Activated CD4-positive, alpha-beta T cell treated with anti-CD3 and anti-CD28 coated beads for 36 hours (primary cell): ENCODE data around the gene TNFAIP6. TPM values are rescaled to one million over a fixed set of nuclear protein-coding genes. Genes with fewer than 3 reads are reported as not detected.
"Not testable (repeated sequence)": the region's sequence is repeated elsewhere in the genome, so short reads cannot be mapped to it uniquely, and the experiment has no call there.

Experiments used
- ATAC-seq: fragments of 200-7000 bp; cut with Tn5 transposase; one replicate; pipeline ENCODE4 v1.10.0; 2021; ENCODE audit warnings: mild to moderate bottlenecking, moderate library complexity
- CTCF ChIA-PET: fragments of 350-600 bp; sonication (Branson Sonifier 250); formaldehyde crosslinking; loops from one replicate; lab custom pipeline; 2021; ENCODE audit warnings: antibody characterized with exemption; lab: Charles Lee
- POLR2A ChIA-PET: fragments of 350-600 bp; sonication (Branson Sonifier 250); formaldehyde crosslinking; loops from one replicate; lab custom pipeline; 2021; ENCODE audit warnings: antibody characterized with exemption, inconsistent platforms; lab: Charles Lee
- DNase-seq: peaks from one replicate; pipeline ENCODE4 v3.0.0-alpha.2; 2020
- H3K27ac Mint-ChIP-seq: one replicate; pipeline ENCODE4 v1.8.0; 2021; ENCODE audit warnings: mixed read lengths
- H3K27me3 Mint-ChIP-seq: one replicate; pipeline ENCODE4 v1.8.0; 2021; ENCODE audit warnings: mixed read lengths
- H3K36me3 Mint-ChIP-seq: one replicate; pipeline ENCODE4 v1.8.0; 2021; ENCODE audit warnings: low read depth, mixed read lengths
- H3K4me1 Mint-ChIP-seq: one replicate; pipeline ENCODE4 v1.8.0; 2021; ENCODE audit warnings: mixed read lengths
- H3K4me3 Mint-ChIP-seq: one replicate; pipeline ENCODE4 v1.8.0; 2021; ENCODE audit warnings: mild to moderate bottlenecking, moderate library complexity, mixed read lengths
- H3K9me3 Mint-ChIP-seq: one replicate; pipeline ENCODE4 v1.8.0; 2021; ENCODE audit warnings: low read depth, mixed read lengths
- intact Hi-C, 2 experiments: fragments of 100-400 bp; cut with DNase I in 1 of 2; cut with micrococcal nuclease in 1 of 2; formaldehyde crosslinking; loops; one replicate each; pipeline versions ENCODE4 v1.14.2 to v1.15.1; 2022 to 2024; cut with DNase I, micrococcal nuclease
- total RNA-seq, 2 experiments: library from RNA; stranded (reverse); gene quantifications; one replicate each; pipeline ENCODE4 v1.2.3, GENCODE V29; 2021

Gene TNFAIP6
- not detected for total RNA-seq

DNA sequence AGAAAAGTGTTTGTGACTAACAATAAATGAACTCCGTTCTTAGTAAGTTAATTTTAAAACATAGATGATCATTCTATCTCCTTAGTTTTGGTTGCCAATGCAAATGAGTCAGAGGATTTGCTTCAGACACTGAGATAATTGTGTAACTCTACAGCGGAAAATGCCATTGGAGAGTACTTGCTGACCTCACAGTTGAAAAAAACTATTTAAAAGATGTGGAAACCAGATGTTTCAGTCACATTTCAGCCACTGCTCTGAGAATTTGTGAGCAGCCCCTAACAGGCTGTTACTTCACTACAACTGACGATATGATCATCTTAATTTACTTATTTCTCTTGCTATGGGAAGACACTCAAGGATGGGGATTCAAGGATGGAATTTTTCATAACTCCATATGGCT is at the start of gene TNFAIP6:
Gene TNFAIP6 (plus strand): TSS at position 234 of the 400 bp plus-strand sequence. CDS start 75 bp downstream, at position 309.
- intact Hi-C loops = no loop called here
- ChIA-PET POLR2A (no interaction called here), CTCF (interaction anchor here (0.6 kb wide), 1 partner anchor 623 kb away, joined by 3 read pairs; no protein-coding TSS in a partner anchor)
- H3K27me3 Mint-ChIP-seq = no peaks in the 10 kb centered on the region
- DNase-seq (no peak), ATAC-seq (no peak)
- no peaks in the 10 kb centered on the region for H3K4me1 Mint-ChIP-seq
- H3K27ac Mint-ChIP-seq = no peak within 1 kb of the TSS
- H3K4me3 Mint-ChIP-seq = no peak within 1 kb of the TSS
- no peaks in the 10 kb centered on the region for H3K9me3 Mint-ChIP-seq
- H3K36me3 Mint-ChIP-seq = no peaks in the 10 kb centered on the region

- H3K4me3 Mint-ChIP-seq, DNase-seq, H3K27me3 Mint-ChIP-seq, ATAC-seq, POLR2A ChIA-PET, H3K27ac Mint-ChIP-seq, H3K36me3 Mint-ChIP-seq, H3K9me3 Mint-ChIP-seq, intact Hi-C loops, CTCF ChIA-PET, H3K4me1 Mint-ChIP-seq: not testable (repeated sequence)
Measured at GRCh38 chr2:151310313-151310712, 47.1 kb upstream of the TNFAIP6 start.

DNA sequence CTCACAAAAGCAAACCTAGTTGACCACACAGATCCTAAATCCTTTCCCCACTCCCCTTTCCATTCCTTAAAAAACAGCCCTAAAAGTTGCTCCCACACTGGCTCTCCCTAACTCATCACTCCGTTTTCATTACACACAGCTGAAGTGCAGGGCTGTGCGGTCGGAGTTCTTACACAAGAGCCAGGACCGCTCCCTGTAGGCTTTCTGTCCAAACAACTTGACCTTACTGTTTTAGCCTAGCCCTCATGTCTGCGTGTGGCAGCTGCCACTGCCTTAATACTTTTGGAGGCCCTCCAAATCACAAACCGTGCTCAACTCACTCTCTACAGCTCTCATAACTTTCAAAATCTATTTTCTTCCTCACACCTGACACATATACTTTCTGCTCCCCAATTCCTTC is 45.0 kb upstream of the TNFAIP6 start:
- H3K36me3 Mint-ChIP-seq, POLR2A ChIA-PET, ATAC-seq, DNase-seq, H3K4me3 Mint-ChIP-seq, H3K4me1 Mint-ChIP-seq, H3K27me3 Mint-ChIP-seq, intact Hi-C loops, H3K27ac Mint-ChIP-seq, H3K9me3 Mint-ChIP-seq, CTCF ChIA-PET: not testable (repeated sequence)

- no peak overlapping the region for H3K4me3 Mint-ChIP-seq
- ChIA-PET POLR2A (no interaction called here), CTCF (no interaction called here)
- no peaks in the 10 kb centered on the region for H3K27me3 Mint-ChIP-seq
- no peaks in the 10 kb centered on the region for H3K36me3 Mint-ChIP-seq
- ATAC-seq = no peak
- H3K27ac Mint-ChIP-seq = no peak overlapping the region
- H3K4me1 Mint-ChIP-seq = peaks cover 11% of the 10 kb centered on the region
- DNase-seq = no peak
- intact Hi-C loops = no loop called here
- no peaks in the 10 kb centered on the region for H3K9me3 Mint-ChIP-seq
Measured at GRCh38 chr2:151315381-151315903, 42.0 kb upstream of the TNFAIP6 start.

- H3K36me3 Mint-ChIP-seq = no peaks in the 10 kb centered on the region
- peaks cover under 1% of the 10 kb centered on the region for H3K27me3 Mint-ChIP-seq
- ChIA-PET POLR2A (no interaction called here), CTCF (no interaction called here)
- no peaks in the 10 kb centered on the region for H3K9me3 Mint-ChIP-seq
- no peak for DNase-seq
- H3K4me1 Mint-ChIP-seq = no peaks in the 10 kb centered on the region
- intact Hi-C loops = no loop called here
- H3K27ac Mint-ChIP-seq = no peak overlapping the region
- no peak for ATAC-seq
- H3K4me3 Mint-ChIP-seq = no peak overlapping the region
Measured at GRCh38 chr2:151325581-151326095, 31.8 kb upstream of the TNFAIP6 start.

- POLR2A ChIA-PET = no interaction called here
- no peak overlapping the region for H3K27ac Mint-ChIP-seq
- CTCF ChIA-PET = no interaction called here
- peaks cover 3% of the 10 kb centered on the region for H3K27me3 Mint-ChIP-seq
- H3K4me1 Mint-ChIP-seq = no peaks in the 10 kb centered on the region
- H3K9me3 Mint-ChIP-seq = no peaks in the 10 kb centered on the region
- intact Hi-C loops = no loop called here
- H3K36me3 Mint-ChIP-seq = no peaks in the 10 kb centered on the region
- H3K4me3 Mint-ChIP-seq = no peak overlapping the region
- no peak for DNase-seq
- ATAC-seq = no peak
Measured at GRCh38 chr2:151326554-151326953, 30.8 kb upstream of the TNFAIP6 start.

GRCh38 chr2:151329998-151330397 is 27.4 kb upstream of the TNFAIP6 start:
- no peaks in the 10 kb centered on the region for H3K36me3 Mint-ChIP-seq
- H3K4me1 Mint-ChIP-seq = no peaks in the 10 kb centered on the region
- no peak overlapping the region for H3K4me3 Mint-ChIP-seq
- DNase-seq = no peak
- ATAC-seq = no peak
- intact Hi-C loops = no loop called here
- CTCF ChIA-PET = interaction anchor here (0.6 kb wide), 2 partner anchors 474 to 914 kb away, joined by 3 read pairs; no protein-coding TSS in a partner anchor
- POLR2A ChIA-PET = no interaction called here
- H3K9me3 Mint-ChIP-seq = no peaks in the 10 kb centered on the region
- H3K27ac Mint-ChIP-seq = no peak overlapping the region
- peaks cover 4% of the 10 kb centered on the region for H3K27me3 Mint-ChIP-seq

DNA sequence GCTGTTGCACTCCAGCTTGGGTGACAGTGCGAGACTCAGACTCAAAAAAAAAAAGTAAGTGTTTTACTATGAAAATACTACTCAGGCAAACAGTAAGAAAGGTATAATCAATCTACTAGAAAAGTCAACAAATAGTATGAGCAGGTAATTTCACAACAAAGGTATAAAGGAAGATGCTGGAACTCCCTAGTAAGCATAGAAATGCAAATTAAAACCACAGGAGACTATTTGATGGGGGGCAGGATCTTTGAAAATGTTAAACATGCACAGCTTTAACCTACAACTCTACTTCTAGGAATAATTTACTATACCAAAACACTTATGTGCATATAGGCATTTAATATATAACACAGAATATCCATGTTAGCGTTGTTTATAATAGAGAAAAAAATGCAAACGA is 24.3 kb upstream of the TNFAIP6 start:
- CTCF ChIA-PET = no interaction called here
- Mint-ChIP-seq H3K9me3 (no peaks in the 10 kb centered on the region), H3K36me3 (no peaks in the 10 kb centered on the region), H3K27ac (no peak overlapping the region), H3K4me1 (no peaks in the 10 kb centered on the region), H3K4me3 (no peak overlapping the region), H3K27me3 (peaks cover 4% of the 10 kb centered on the region)
- no peak for DNase-seq
- no peak for ATAC-seq
- intact Hi-C loops = no loop called here
- POLR2A ChIA-PET = no interaction called here

- Mint-ChIP-seq H3K4me1 (no peaks in the 10 kb centered on the region), H3K36me3 (no peaks in the 10 kb centered on the region), H3K27me3 (peaks cover 4% of the 10 kb centered on the region), H3K9me3 (no peaks in the 10 kb centered on the region), H3K27ac (no peak overlapping the region), H3K4me3 (no peak overlapping the region)
- ChIA-PET CTCF (no interaction called here), POLR2A (no interaction called here)
- ATAC-seq = no peak
- no peak for DNase-seq
- intact Hi-C loops = no loop called here
Measured at GRCh38 chr2:151334082-151334815, 23.1 kb upstream of the TNFAIP6 start.

GRCh38 chr2:151336863-151337371 is 20.5 kb upstream of the TNFAIP6 start:
- ChIA-PET CTCF (no interaction called here), POLR2A (no interaction called here)
- DNase-seq (no peak), ATAC-seq (no peak)
- no peaks in the 10 kb centered on the region for H3K36me3 Mint-ChIP-seq
- peaks cover 9% of the 10 kb centered on the region for H3K9me3 Mint-ChIP-seq
- H3K27me3 Mint-ChIP-seq = peaks cover 7% of the 10 kb centered on the region
- intact Hi-C loops = no loop called here
- H3K4me3 Mint-ChIP-seq = no peak overlapping the region
- no peaks in the 10 kb centered on the region for H3K4me1 Mint-ChIP-seq
- H3K27ac Mint-ChIP-seq = no peak overlapping the region

GRCh38 chr2:151337643-151338042 is 19.7 kb upstream of the TNFAIP6 start:
- H3K4me3 Mint-ChIP-seq = no peak overlapping the region
- POLR2A ChIA-PET = no interaction called here
- H3K9me3 Mint-ChIP-seq = peaks cover 9% of the 10 kb centered on the region
- ATAC-seq (no peak), DNase-seq (no peak)
- CTCF ChIA-PET = no interaction called here
- no peak overlapping the region for H3K27ac Mint-ChIP-seq
- intact Hi-C loops = no loop called here
- H3K36me3 Mint-ChIP-seq = no peaks in the 10 kb centered on the region
- H3K4me1 Mint-ChIP-seq = no peaks in the 10 kb centered on the region
- H3K27me3 Mint-ChIP-seq = peaks cover 6% of the 10 kb centered on the region

- intact Hi-C loops = no loop called here
- ATAC-seq = no peak
Measured at GRCh38 chr2:151338115-151338514, 19.3 kb upstream of the TNFAIP6 start.

More at GRCh38 chr2:151338115-151338514, 19.3 kb upstream of the TNFAIP6 start:
- Mint-ChIP-seq H3K4me1 (no peaks in the 10 kb centered on the region), H3K4me3 (no peak overlapping the region), H3K27me3 (peaks cover 6% of the 10 kb centered on the region), H3K27ac (no peak overlapping the region), H3K9me3 (peaks cover 9% of the 10 kb centered on the region), H3K36me3 (no peaks in the 10 kb centered on the region)
- no peak for DNase-seq
- CTCF ChIA-PET = no interaction called here
- POLR2A ChIA-PET = no interaction called here
